Panc1 (cell line): ENCODE measurements around the gene POU2F1. TPM values are rescaled to one million over a fixed set of nuclear protein-coding genes. Genes with fewer than 3 reads are reported as not detected.

Source experiments
- ATAC-seq: fragments of 200-7000 bp; cut with Tn5 transposase; 2 replicates; pipeline ENCODE4 v1.9.1; 2020; ENCODE audit warnings: mild to moderate bottlenecking, moderate library complexity
- BruUV-seq: library from RNA; stranded (reverse); fragments of 400-500 nt; replicated peaks from 2 replicates; lab custom pipeline; 2021; lab: Mats Ljungman, UMichigan
- CTCF ChIA-PET: fragments of 300-600 bp; sonication (Branson Sonifier 250); formaldehyde crosslinking; loops from one replicate; lab custom pipeline; 2022; ENCODE audit warnings: antibody characterized with exemption; lab: Charles Lee
- POLR2A ChIA-PET: fragments of 300-600 bp; sonication (Branson Sonifier 250); formaldehyde crosslinking; loops from one replicate; lab custom pipeline; 2022; ENCODE audit warnings: antibody characterized with exemption; lab: Charles Lee
- DNase-seq: peaks from one replicate; pipeline ENCODE4 v3.0.0-alpha.2; 2010; ENCODE audit warnings: low read depth, low spot score
- H3K27ac ChIP-seq: 2 replicates; pipeline ENCODE4 v1.5.1; 2011; ENCODE audit warnings: mild to moderate bottlenecking, low read length, inconsistent platforms
- H3K27me3 ChIP-seq: fragments of 200-500 bp; sonication (Bioruptor generic); 2 replicates; pipeline ENCODE4 v1.6.0; 2014; ENCODE audit warnings: low read length, inconsistent platforms; ENCODE audit not compliant: control insufficient read depth, insufficient read depth
- H3K36me3 ChIP-seq: fragments of 200-500 bp; sonication (Bioruptor generic); 2 replicates; pipeline ENCODE4 v1.5.1; 2014; ENCODE audit warnings: inconsistent platforms, mild to moderate bottlenecking, low read length, moderate library complexity; ENCODE audit not compliant: control insufficient read depth, insufficient read depth
- H3K4me1 ChIP-seq: 2 replicates; pipeline ENCODE4 v1.5.1; 2011; ENCODE audit warnings: inconsistent platforms, mild to moderate bottlenecking, low read length, moderate library complexity; ENCODE audit not compliant: control insufficient read depth, insufficient read depth
- H3K4me3 ChIP-seq, 2 experiments: 2 replicates each; pipeline ENCODE4 v1.5.1; 2011 to 2012; ENCODE audit warnings: low read depth in 2 of 2, low read length in 2 of 2, mild to moderate bottlenecking in 2 of 2, inconsistent platforms in 1 of 2, moderate library complexity in 1 of 2
- H3K9me3 ChIP-seq: fragments of 200-500 bp; sonication (Bioruptor generic); 2 replicates; pipeline ENCODE4 v1.5.1; 2014; ENCODE audit warnings: low read depth, mild to moderate bottlenecking, inconsistent platforms, low read length, moderate library complexity; ENCODE audit not compliant: control insufficient read depth, insufficient read depth
- CTCF ChIP-seq: fragments of 450-650 bp; IDR thresholded peaks from 2 replicates; pipeline ENCODE4 v1.5.1; 2017; ENCODE audit warnings: mild to moderate bottlenecking
- POLR2AphosphoS5 ChIP-seq: IDR thresholded peaks from 2 replicates; pipeline ENCODE4 v1.6.1; 2012; ENCODE audit warnings: mild to moderate bottlenecking, low read depth, low read length, moderate library complexity
- REST ChIP-seq, 2 experiments: IDR thresholded peaks; 2 replicates each; pipeline ENCODE4 v1.6.1; 2011 to 2012; ENCODE audit warnings: low read depth in 2 of 2, control low read depth in 1 of 2, low read length in 1 of 2, mild to moderate bottlenecking in 1 of 2, moderate library complexity in 1 of 2; ENCODE audit not compliant: insufficient read depth in 1 of 2
- SIN3A ChIP-seq: IDR thresholded peaks from 2 replicates; pipeline ENCODE4 v1.6.1; 2012; ENCODE audit warnings: low read depth, mild to moderate bottlenecking, low read length, moderate library complexity, borderline replicate concordance; ENCODE audit not compliant: insufficient read depth
- TCF7L2 ChIP-seq: IDR thresholded peaks from 2 replicates; pipeline ENCODE4 v1.6.1; 2011; ENCODE audit warnings: mild to moderate bottlenecking, low read depth, low read length, inconsistent platforms
- in situ Hi-C: cut with HindIII; loops from 2 replicates; pipeline ENCODE4 v1.10.0; 2016; ENCODE audit warnings: low sequenced_read_pairs, low pct_unique_long_range_greater_than_20kb
- intact Hi-C: fragments of 100-400 bp; cut with micrococcal nuclease; formaldehyde crosslinking; loops from one replicate; pipeline ENCODE4 v1.10.0; 2022; ENCODE audit not compliant: unreplicated experiment
- total RNA-seq: library from RNA; stranded (reverse); gene quantifications from one replicate; pipeline ENCODE4 v1.2.1, GENCODE V29; 2021; ENCODE audit not compliant: unreplicated experiment

POU2F1 gene
- total RNA-seq, 1 experiment from 2014 or later: 17.1 TPM

- intact Hi-C loops (no loop called here), in situ Hi-C loops (no loop called here)
- H3K4me3 ChIP-seq: no peak overlapping the region
- no peaks in the 10 kb centered on the region for H3K36me3 ChIP-seq
- H3K27me3 ChIP-seq: no peaks in the 10 kb centered on the region
- peaks cover 3% of the 10 kb centered on the region; the same call in 1 of the 2 replicates for H3K9me3 ChIP-seq
- H3K27ac ChIP-seq: no peak overlapping the region
- ChIA-PET CTCF (interaction anchor here (1.4 kb wide), 1 partner anchor 8 kb away, joined by 9 read pairs; no protein-coding TSS in a partner anchor), POLR2A (no interaction called here)
- DNase-seq: no peak
- no peaks in the 10 kb centered on the region for H3K4me1 ChIP-seq
- no TSS peak for BruUV-seq
- TF ChIP-seq REST (IDR thresholded peaks at IDR 0.05; ENCODE audit: insufficient read depth in 1 of 2, low read depth in 2 of 2, low read length in 1 of 2) (no peak), TCF7L2 (no peak), POLR2AphosphoS5 (no peak), CTCF (no peak), SIN3A (no peak)
- ATAC-seq: no peak
Measured at GRCh38 chr1:167212025-167212424, 8.7 kb upstream of the POU2F1 start.

GRCh38 chr1:167216809-167217208 is 3.9 kb upstream of the POU2F1 start:
- H3K27me3 ChIP-seq: no peaks in the 10 kb centered on the region
- H3K36me3 ChIP-seq: no peaks in the 10 kb centered on the region
- no TSS peak for BruUV-seq
- in situ Hi-C loops: no loop called here
- intact Hi-C loops: loop anchor here (5.0 kb wide), 1 partner anchor 150 kb away; no protein-coding TSS in a partner anchor
- no peak overlapping the region for H3K4me3 ChIP-seq
- peaks cover 6% of the 10 kb centered on the region for H3K4me1 ChIP-seq
- CTCF ChIA-PET: no interaction called here
- H3K9me3 ChIP-seq: no peaks in the 10 kb centered on the region
- DNase-seq: no peak
- POLR2A ChIA-PET: no interaction called here
- TF ChIP-seq SIN3A (no peak), POLR2AphosphoS5 (no peak), REST (IDR thresholded peaks at IDR 0.05; ENCODE audit: insufficient read depth in 1 of 2, low read depth in 2 of 2, low read length in 1 of 2) (no peak), TCF7L2 (no peak), CTCF (no peak)
- H3K27ac ChIP-seq: no peak overlapping the region
- no peak for ATAC-seq
